H9 (cell line): ENCODE results near the gene TXNDC12. TPM values are rescaled to one million over a fixed set of nuclear protein-coding genes. Genes with fewer than 3 reads are reported as not detected.

Source experiments
- DNase-seq: peaks from one replicate; pipeline ENCODE4 v3.0.0-alpha.2; 2017
- H2AFZ ChIP-seq: one replicate; pipeline ENCODE4 v1.6.1; 2013; ENCODE audit warnings: mild to moderate bottlenecking, low read length, control low read depth, moderate library complexity
- H2AK5ac ChIP-seq: 2 replicates; pipeline ENCODE4 v1.6.1; 2013; ENCODE audit warnings: low read length, control low read depth, mixed read lengths; ENCODE audit not compliant: insufficient read length
- H2BK120ac ChIP-seq: one replicate; pipeline ENCODE4 v1.6.1; 2013; ENCODE audit warnings: low read depth, mild to moderate bottlenecking, low read length, control low read depth, inconsistent platforms; ENCODE audit not compliant: poor library complexity, severe bottlenecking
- H2BK12ac ChIP-seq: 2 replicates; pipeline ENCODE4 v1.6.1; 2013; ENCODE audit warnings: low read length, control low read depth, mixed read lengths, low read depth; ENCODE audit not compliant: insufficient read length
- H2BK15ac ChIP-seq: 2 replicates; pipeline ENCODE4 v1.6.1; 2013; ENCODE audit warnings: low read depth, low read length, control low read depth
- H2BK20ac ChIP-seq: one replicate; pipeline ENCODE4 v1.6.1; 2013; ENCODE audit warnings: low read depth, mild to moderate bottlenecking, low read length, control low read depth, inconsistent platforms; ENCODE audit not compliant: poor library complexity, severe bottlenecking
- H2BK5ac ChIP-seq: 2 replicates; pipeline ENCODE4 v1.6.1; 2013; ENCODE audit warnings: low read length, control low read depth, mixed read lengths; ENCODE audit not compliant: insufficient read length
- H3K14ac ChIP-seq: 2 replicates; pipeline ENCODE4 v1.6.1; 2013; ENCODE audit warnings: low read length, control low read depth; ENCODE audit not compliant: insufficient read depth
- H3K18ac ChIP-seq: 2 replicates; pipeline ENCODE4 v1.6.1; 2013; ENCODE audit warnings: low read depth, mild to moderate bottlenecking, mixed read lengths, low read length, control low read depth; ENCODE audit not compliant: insufficient read length
- H3K23ac ChIP-seq: 2 replicates; pipeline ENCODE4 v1.6.1; 2013; ENCODE audit warnings: low read length, control low read depth, mixed read lengths, low read depth; ENCODE audit not compliant: insufficient read length
- H3K23me2 ChIP-seq: 2 replicates; pipeline ENCODE4 v1.6.1; 2013; ENCODE audit warnings: low read depth, mild to moderate bottlenecking, mixed read lengths, low read length, control low read depth; ENCODE audit not compliant: insufficient read length, poor library complexity, severe bottlenecking
- H3K27ac ChIP-seq: 2 replicates; pipeline ENCODE4 v1.5.1; 2013; ENCODE audit warnings: low read length, control low read depth, mixed read lengths, low read depth; ENCODE audit not compliant: insufficient read length
- H3K27me3 ChIP-seq: 2 replicates; pipeline ENCODE4 v1.6.1; 2013; ENCODE audit warnings: low read length, control low read depth, inconsistent platforms; ENCODE audit not compliant: insufficient read depth
- H3K4ac ChIP-seq: 2 replicates; pipeline ENCODE4 v1.6.1; 2013; ENCODE audit warnings: low read depth, mild to moderate bottlenecking, control low read depth, inconsistent platforms, low read length, moderate library complexity
- H3K4me1 ChIP-seq: 2 replicates; pipeline ENCODE4 v1.6.1; 2013; ENCODE audit warnings: low read length, control low read depth, inconsistent platforms; ENCODE audit not compliant: insufficient read depth
- H3K4me2 ChIP-seq: 2 replicates; pipeline ENCODE4 v1.6.1; 2013; ENCODE audit warnings: low read length, control low read depth, mixed read lengths; ENCODE audit not compliant: insufficient read length, insufficient read depth
- H3K56ac ChIP-seq: 2 replicates; pipeline ENCODE4 v1.6.1; 2013; ENCODE audit warnings: low read depth, mild to moderate bottlenecking, mixed read lengths, low read length, control low read depth; ENCODE audit not compliant: insufficient read length
- H3K79me1 ChIP-seq: 2 replicates; pipeline ENCODE4 v1.6.1; 2013; ENCODE audit warnings: low read depth, mild to moderate bottlenecking, moderate library complexity, low read length, control low read depth, inconsistent platforms; ENCODE audit not compliant: insufficient read depth, poor library complexity, severe bottlenecking
- H3K79me2 ChIP-seq: 2 replicates; pipeline ENCODE4 v1.6.1; 2013; ENCODE audit warnings: low read length, control low read depth, inconsistent platforms; ENCODE audit not compliant: insufficient read depth
- H3K9ac ChIP-seq: 2 replicates; pipeline ENCODE4 v1.6.1; 2013; ENCODE audit warnings: low read length, control low read depth, mixed read lengths; ENCODE audit not compliant: insufficient read length; ENCODE audit errors: extremely low read depth
- H3K9me3 ChIP-seq: one replicate; pipeline ENCODE4 v1.6.1; 2013; ENCODE audit warnings: low read depth, low read length, inconsistent platforms; ENCODE audit not compliant: control insufficient read depth
- H3T11ph ChIP-seq: one replicate; pipeline ENCODE4 v1.6.1; 2013; ENCODE audit warnings: mild to moderate bottlenecking, low read length, control low read depth, inconsistent platforms
- H4K20me1 ChIP-seq: one replicate; pipeline ENCODE4 v1.6.1; 2013; ENCODE audit not compliant: control insufficient read depth, insufficient read length, insufficient read depth
- H4K5ac ChIP-seq: 2 replicates; pipeline ENCODE4 v1.6.1; 2013; ENCODE audit warnings: low read depth, mild to moderate bottlenecking, mixed read lengths, low read length, control low read depth; ENCODE audit not compliant: insufficient read length
- H4K8ac ChIP-seq: replicated peaks from 2 replicates; pipeline ENCODE4 v1.6.1; 2013; ENCODE audit warnings: low read length, control low read depth, mixed read lengths, low read depth; ENCODE audit not compliant: insufficient read length
- H4K91ac ChIP-seq: 2 replicates; pipeline ENCODE4 v1.6.1; 2013; ENCODE audit warnings: low read depth, mild to moderate bottlenecking, moderate library complexity, mixed read lengths, low read length, control low read depth; ENCODE audit not compliant: insufficient read length
- H3K27ac Mint-ChIP-seq, 3 experiments: 2 replicates in 2 of 3; 3 replicates in 1 of 3; pipeline ENCODE4 v1.8.0; 2020 to 2021; ENCODE audit warnings: mixed read lengths in 3 of 3, mild to moderate bottlenecking in 1 of 3, moderate library complexity in 1 of 3
- H3K27me3 Mint-ChIP-seq: 2 replicates; pipeline ENCODE4 v1.8.0; 2021; ENCODE audit warnings: low read depth, mild to moderate bottlenecking, moderate library complexity, mixed read lengths
- H3K36me3 Mint-ChIP-seq, 3 experiments: 2 replicates in 2 of 3; 3 replicates in 1 of 3; pipeline ENCODE4 v1.8.0; 2020 to 2021; ENCODE audit warnings: low read depth in 3 of 3, mixed read lengths in 3 of 3; ENCODE audit not compliant: insufficient read depth in 1 of 3
- H3K4me1 Mint-ChIP-seq, 2 experiments: 2 replicates each; pipeline ENCODE4 v1.8.0; 2020; ENCODE audit warnings: mixed read lengths in 2 of 2
- H3K4me3 Mint-ChIP-seq, 2 experiments: 2 replicates in 1 of 2; 3 replicates in 1 of 2; pipeline ENCODE4 v1.8.0; 2020 to 2021; ENCODE audit warnings: mild to moderate bottlenecking in 2 of 2, mixed read lengths in 2 of 2, moderate library complexity in 1 of 2
- H3K9me3 Mint-ChIP-seq, 2 experiments: 2 replicates in 1 of 2; 3 replicates in 1 of 2; pipeline ENCODE4 v1.8.0; 2020; ENCODE audit warnings: mild to moderate bottlenecking in 2 of 2, mixed read lengths in 2 of 2, moderate library complexity in 1 of 2
- WGBS: extraction: QIAGEN DNeasy Blood & Tissue Kit; methylation state at CpG from one replicate; pipeline ENCODE4 v1.1.7; 2013; ENCODE audit warnings: missing lambda C conversion rate, low lambda C conversion rate, mixed read lengths; ENCODE audit not compliant: insufficient read length; ENCODE audit errors: extremely low coverage; 5-methylcytosine and 5-hydroxymethylcytosine counted together
- total RNA-seq: library from RNA; stranded (reverse); gene quantifications from 2 replicates; pipeline ENCODE4 v1.2.1, GENCODE V29; 2021
- TF ChIP-seq, protein P1 (sequence below): fragments of 200-600 bp; sonication (generic); conservative IDR thresholded peaks from 3 replicates; pipeline ENCODE4 v1.8.0; 2021; ENCODE audit warnings: antibody characterized with exemption, mild to moderate bottlenecking

The TXNDC12 gene
- total RNA-seq, 1 experiment from 2014 or later: 82.1 TPM

DNA sequence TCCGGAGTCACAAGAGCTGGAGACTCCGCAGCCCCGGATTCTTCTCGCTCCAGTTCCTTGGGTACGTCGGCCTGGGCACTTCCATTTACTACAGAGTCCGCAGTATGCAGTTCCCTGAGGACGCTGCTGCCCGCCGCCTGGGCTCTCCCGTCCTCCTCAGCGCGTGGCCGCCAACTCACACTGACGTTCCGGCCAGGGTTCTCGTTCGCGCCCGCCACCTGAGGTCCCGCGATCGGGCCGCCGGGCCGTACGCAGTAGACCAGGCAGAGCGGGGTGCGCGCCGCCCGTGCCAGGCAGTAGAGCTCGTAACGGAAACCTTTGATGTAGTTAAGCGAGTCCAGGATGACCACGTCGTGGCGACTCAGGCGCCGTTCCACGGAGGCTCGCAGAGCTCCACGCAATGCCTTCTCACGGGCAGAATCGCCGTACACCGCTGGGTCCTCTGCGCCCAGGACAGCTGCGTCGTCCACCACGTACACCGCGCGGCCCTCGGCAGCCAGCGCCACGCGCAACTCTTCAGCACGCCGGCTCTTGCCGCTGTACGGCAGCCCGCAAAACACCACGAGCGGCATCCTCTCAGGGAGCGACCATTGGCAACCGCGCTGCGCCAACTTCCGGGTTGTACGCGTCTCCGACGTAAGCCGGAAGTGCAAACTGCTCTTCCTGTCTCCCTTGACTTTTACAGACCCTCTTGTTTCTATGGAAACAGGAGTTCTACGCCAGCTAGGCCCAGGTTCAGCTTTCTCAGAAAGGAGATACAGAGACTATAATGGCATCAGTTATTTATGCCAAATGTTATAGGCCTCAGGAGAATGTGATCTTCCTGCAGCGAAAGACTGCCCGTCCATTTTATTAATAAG, 21.6 kb downstream of the TXNDC12 start, which contains the start of gene KTI12:
Gene KTI12, minus strand, starts transcription at position 621 of the 860 bp plus-strand sequence. Its CDS starts 49 bp downstream, at position 572.
- H3K4me1 ChIP-seq: peaks cover 2% of the 10 kb centered on the region; the same call in 1 of the 2 replicates
- H4K91ac ChIP-seq: no peak within 1 kb of the TSS
- no peak within 1 kb of the TSS for H3K27ac ChIP-seq
- peak within 1 kb of the TSS; percentile 66 to 96 (median 74); a peak in 5 of 7 replicates for H3K27ac Mint-ChIP-seq
- H3K18ac ChIP-seq: peak within 1 kb of the TSS; percentile 91
- peaks cover 6 to 44% (median 33%) of the 10 kb centered on the region in 3 experiments; a peak in 5 of 7 replicates for H3K36me3 Mint-ChIP-seq
- peak within 1 kb of the TSS; percentile 89 for H3K9ac ChIP-seq
- no peak within 1 kb of the TSS for H3K56ac ChIP-seq
- no peak within 1 kb of the TSS; the same call in 1 of the 2 replicates for H2BK15ac ChIP-seq
- H4K5ac ChIP-seq: no peak within 1 kb of the TSS
- no peaks in the 10 kb centered on the region for H3K9me3 ChIP-seq
- H2AK5ac ChIP-seq: no peak within 1 kb of the TSS
- no peak within 1 kb of the TSS for H3T11ph ChIP-seq
- peaks cover 10% of the 10 kb centered on the region for H3K23me2 ChIP-seq
- peak within 1 kb of the TSS; percentile 75 for H3K4me2 ChIP-seq
- H3K27me3 ChIP-seq: no peaks in the 10 kb centered on the region
- no CpG with 5 or more reads among the region's 78 CpGs for WGBS
- DNase-seq: peak; percentile 87
- no peak within 1 kb of the TSS for H2BK120ac ChIP-seq
- H2BK12ac ChIP-seq: no peak within 1 kb of the TSS
- peaks cover 21 to 22% of the 10 kb centered on the region in 2 experiments for H3K4me1 Mint-ChIP-seq
- no peaks in the 10 kb centered on the region for H3K9me3 Mint-ChIP-seq
- no peak within 1 kb of the TSS for H2BK5ac ChIP-seq
- H3K4ac ChIP-seq: no peak within 1 kb of the TSS; the same call in 1 of the 2 replicates
- H3K4me3 Mint-ChIP-seq: peak within 1 kb of the TSS; percentile 90 to 91
- no peaks in the 10 kb centered on the region; the same call in 1 of the 2 replicates for H3K27me3 Mint-ChIP-seq
- H4K8ac ChIP-seq: no peak within 1 kb of the TSS
- peaks cover 4% of the 10 kb centered on the region; the same call in 1 of the 2 replicates for H3K79me2 ChIP-seq
- TF ChIP-seq, protein P1, sequence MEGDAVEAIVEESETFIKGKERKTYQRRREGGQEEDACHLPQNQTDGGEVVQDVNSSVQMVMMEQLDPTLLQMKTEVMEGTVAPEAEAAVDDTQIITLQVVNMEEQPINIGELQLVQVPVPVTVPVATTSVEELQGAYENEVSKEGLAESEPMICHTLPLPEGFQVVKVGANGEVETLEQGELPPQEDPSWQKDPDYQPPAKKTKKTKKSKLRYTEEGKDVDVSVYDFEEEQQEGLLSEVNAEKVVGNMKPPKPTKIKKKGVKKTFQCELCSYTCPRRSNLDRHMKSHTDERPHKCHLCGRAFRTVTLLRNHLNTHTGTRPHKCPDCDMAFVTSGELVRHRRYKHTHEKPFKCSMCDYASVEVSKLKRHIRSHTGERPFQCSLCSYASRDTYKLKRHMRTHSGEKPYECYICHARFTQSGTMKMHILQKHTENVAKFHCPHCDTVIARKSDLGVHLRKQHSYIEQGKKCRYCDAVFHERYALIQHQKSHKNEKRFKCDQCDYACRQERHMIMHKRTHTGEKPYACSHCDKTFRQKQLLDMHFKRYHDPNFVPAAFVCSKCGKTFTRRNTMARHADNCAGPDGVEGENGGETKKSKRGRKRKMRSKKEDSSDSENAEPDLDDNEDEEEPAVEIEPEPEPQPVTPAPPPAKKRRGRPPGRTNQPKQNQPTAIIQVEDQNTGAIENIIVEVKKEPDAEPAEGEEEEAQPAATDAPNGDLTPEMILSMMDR: no peak
- H2AFZ ChIP-seq: no peak within 1 kb of the TSS
- H3K79me1 ChIP-seq: no peaks in the 10 kb centered on the region
- H2BK20ac ChIP-seq: no peak within 1 kb of the TSS
- H3K23ac ChIP-seq: no peak within 1 kb of the TSS
- H3K14ac ChIP-seq: peak within 1 kb of the TSS; percentile 96
- H4K20me1 ChIP-seq: no peaks in the 10 kb centered on the region
